Neural progenitor cell (in vitro differentiated cells): ENCODE data around the gene CHRNA7.

Experiments used
- EZH2 ChIP-seq: fragments of 200-600 bp; sonication (generic); IDR thresholded peaks from 2 replicates; pipeline ENCODE4 v1.6.1; 2017; ENCODE audit warnings: antibody characterized with exemption, mild to moderate bottlenecking, moderate library complexity
- EZH2phosphoT487 ChIP-seq: fragments of 200-600 bp; sonication (generic); IDR thresholded peaks from 2 replicates; pipeline ENCODE4 v1.6.1; 2017; ENCODE audit warnings: antibody characterized with exemption
- TF ChIP-seq, protein P1 (sequence below): fragments of 200-600 bp; sonication (generic); IDR thresholded peaks from 2 replicates; pipeline ENCODE4 v1.5.1; 2017; ENCODE audit warnings: antibody characterized with exemption, mild to moderate bottlenecking

DNA sequence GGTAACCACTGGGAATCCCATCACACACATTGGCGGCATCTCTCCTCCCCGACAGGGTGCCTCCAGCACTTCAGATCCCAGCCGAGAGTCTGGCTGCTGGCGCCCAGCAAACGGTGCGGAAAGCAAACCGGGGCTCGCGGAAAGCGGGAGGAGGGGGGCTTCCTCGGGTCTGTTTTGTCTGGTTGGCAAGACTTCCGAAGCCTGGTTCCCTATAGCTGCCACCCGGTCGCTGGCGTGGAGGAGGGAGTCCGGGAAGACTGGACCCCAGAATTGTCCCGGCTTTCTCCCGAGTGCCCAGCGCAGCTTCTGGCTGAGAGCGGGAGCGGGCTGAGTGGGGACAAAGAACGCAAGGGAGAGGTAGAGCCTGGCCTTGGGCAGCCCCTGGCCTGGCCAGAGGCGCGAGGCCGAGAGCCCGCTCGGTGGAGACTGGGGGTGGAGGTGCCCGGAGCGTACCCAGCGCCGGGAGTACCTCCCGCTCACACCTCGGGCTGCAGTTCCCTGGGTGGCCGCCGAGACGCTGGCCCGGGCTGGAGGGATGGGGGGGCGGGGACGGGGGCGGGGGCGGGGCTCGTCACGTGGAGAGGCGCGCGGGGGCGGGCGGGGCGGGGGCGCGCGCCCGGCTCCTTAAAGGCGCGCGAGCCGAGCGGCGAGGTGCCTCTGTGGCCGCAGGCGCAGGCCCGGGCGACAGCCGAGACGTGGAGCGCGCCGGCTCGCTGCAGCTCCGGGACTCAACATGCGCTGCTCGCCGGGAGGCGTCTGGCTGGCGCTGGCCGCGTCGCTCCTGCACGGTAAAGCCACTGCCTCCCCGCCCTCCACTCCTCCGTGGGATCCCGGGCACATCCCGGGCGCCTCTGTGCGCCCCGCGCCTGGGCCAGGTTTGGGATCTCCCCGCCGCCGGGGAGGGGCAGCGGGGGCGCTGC lies at the start of gene CHRNA7:
- TF ChIP-seq, protein P1, sequence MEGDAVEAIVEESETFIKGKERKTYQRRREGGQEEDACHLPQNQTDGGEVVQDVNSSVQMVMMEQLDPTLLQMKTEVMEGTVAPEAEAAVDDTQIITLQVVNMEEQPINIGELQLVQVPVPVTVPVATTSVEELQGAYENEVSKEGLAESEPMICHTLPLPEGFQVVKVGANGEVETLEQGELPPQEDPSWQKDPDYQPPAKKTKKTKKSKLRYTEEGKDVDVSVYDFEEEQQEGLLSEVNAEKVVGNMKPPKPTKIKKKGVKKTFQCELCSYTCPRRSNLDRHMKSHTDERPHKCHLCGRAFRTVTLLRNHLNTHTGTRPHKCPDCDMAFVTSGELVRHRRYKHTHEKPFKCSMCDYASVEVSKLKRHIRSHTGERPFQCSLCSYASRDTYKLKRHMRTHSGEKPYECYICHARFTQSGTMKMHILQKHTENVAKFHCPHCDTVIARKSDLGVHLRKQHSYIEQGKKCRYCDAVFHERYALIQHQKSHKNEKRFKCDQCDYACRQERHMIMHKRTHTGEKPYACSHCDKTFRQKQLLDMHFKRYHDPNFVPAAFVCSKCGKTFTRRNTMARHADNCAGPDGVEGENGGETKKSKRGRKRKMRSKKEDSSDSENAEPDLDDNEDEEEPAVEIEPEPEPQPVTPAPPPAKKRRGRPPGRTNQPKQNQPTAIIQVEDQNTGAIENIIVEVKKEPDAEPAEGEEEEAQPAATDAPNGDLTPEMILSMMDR: peak; percentile 19
- TF ChIP-seq EZH2: no peak
- no peak for TF ChIP-seq EZH2phosphoT487
